Transverse colon (tissue), 4 donors: ENCODE data around the gene LRRC75A.

ENCODE experiments used
- EP300 ChIP-seq: sonication (generic); formaldehyde crosslinking; IDR thresholded peaks from one replicate; pipeline ENCODE4 v1.6.1; 2017; ENCODE audit warnings: antibody characterized with exemption, low read depth
- POLR2A ChIP-seq: fragments of 450-650 bp; IDR thresholded peaks from one replicate; pipeline ENCODE4 v1.6.1; 2016; ENCODE audit warnings: antibody characterized with exemption, mild to moderate bottlenecking, moderate library complexity
- POLR2AphosphoS5 ChIP-seq, 3 donors: sonication (generic); formaldehyde crosslinking; IDR thresholded peaks; one replicate each; pipeline ENCODE4 v1.6.1; 2016; ENCODE audit warnings: antibody characterized with exemption in 3 of 3
- TF ChIP-seq, protein P1 (sequence below), 5 experiments: fragments of 200-600 bp in 3 of 5; fragments of 450-650 bp in 2 of 5; sonication (generic) in 3 of 5; IDR thresholded peaks; 1 replicate in 2 of 5; 2 replicates in 3 of 5; pipeline ENCODE4 v1.5.1; 2016 to 2017; ENCODE audit warnings: antibody characterized with exemption in 5 of 5, inconsistent platforms in 3 of 5, mild to moderate bottlenecking in 2 of 5, moderate library complexity in 1 of 5

DNA sequence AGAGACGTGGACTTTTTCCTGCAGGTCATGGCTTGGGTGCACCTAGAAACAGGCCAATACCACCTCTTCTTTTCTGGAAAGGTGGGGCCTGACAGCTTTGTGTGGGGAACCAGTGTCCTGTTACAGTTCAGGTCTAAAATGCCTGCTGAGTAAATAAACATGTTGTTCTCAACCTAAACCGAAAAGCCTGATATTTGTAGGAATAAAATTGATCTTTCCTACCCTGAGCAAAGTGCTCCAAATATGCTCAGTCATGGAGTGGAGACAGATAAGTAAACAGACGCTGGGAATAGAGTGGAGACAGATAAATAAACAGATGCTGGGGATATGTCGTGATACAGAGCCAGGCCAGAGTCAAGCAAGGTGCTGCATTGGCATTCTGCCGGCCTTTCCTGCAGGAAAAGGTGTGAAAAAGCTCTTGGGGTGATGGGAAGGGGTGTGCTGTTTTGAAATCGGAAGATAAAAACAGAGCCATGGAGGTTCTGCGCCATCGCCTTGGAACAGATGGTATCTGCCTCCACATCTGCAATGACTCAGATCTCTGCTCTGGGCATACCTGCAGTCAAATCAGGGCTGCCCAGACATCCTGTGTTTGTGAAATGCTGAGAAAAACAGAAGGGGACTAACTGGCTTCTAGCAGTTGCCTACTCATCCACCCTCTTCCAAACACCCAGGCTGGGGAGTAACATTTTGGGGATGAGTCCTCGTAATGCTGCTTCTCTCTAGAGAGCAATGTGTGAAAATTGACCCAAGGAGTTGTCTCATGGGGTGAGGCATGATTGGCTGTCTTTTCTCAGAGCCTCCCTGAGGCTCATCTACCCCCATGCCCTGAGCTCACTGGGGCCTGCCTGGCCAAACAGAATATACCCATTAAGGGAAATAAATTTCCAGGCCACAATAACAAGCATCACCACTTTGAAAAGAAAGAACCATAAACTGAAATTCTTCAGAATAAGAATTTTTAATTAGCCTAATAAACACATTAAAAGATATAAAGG is 93.4 kb downstream of the LRRC75A start:
- no peak for TF ChIP-seq EP300
- TF ChIP-seq POLR2A = no peak
- TF ChIP-seq, protein P1, sequence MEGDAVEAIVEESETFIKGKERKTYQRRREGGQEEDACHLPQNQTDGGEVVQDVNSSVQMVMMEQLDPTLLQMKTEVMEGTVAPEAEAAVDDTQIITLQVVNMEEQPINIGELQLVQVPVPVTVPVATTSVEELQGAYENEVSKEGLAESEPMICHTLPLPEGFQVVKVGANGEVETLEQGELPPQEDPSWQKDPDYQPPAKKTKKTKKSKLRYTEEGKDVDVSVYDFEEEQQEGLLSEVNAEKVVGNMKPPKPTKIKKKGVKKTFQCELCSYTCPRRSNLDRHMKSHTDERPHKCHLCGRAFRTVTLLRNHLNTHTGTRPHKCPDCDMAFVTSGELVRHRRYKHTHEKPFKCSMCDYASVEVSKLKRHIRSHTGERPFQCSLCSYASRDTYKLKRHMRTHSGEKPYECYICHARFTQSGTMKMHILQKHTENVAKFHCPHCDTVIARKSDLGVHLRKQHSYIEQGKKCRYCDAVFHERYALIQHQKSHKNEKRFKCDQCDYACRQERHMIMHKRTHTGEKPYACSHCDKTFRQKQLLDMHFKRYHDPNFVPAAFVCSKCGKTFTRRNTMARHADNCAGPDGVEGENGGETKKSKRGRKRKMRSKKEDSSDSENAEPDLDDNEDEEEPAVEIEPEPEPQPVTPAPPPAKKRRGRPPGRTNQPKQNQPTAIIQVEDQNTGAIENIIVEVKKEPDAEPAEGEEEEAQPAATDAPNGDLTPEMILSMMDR (IDR thresholded peaks at IDR 0.05) = no peak
- TF ChIP-seq POLR2AphosphoS5 (IDR thresholded peaks at IDR 0.05) = no peak
